Renal cortex interstitium (tissue), 11 donors: ENCODE results near the gene PNPLA4. TPM values are rescaled to one million over a fixed set of nuclear protein-coding genes. Genes with fewer than 3 reads are reported as not detected.

Source experiments
- DNase-seq, 11 donors: peaks; one replicate each; pipeline ENCODE4 v3.0.0-alpha.2; 2013; ENCODE audit warnings: low read depth in 9 of 11, low spot score in 4 of 11; ENCODE audit errors: extremely low read depth in 1 of 11
- polyA plus RNA-seq, 3 donors: library from polyadenylated mRNA; unstranded; fragments of 120-200 nt; gene quantifications; one replicate each; pipeline ENCODE4 v1.2.1, GENCODE V29; 2013; ENCODE audit not compliant: insufficient read length in 3 of 3

Gene PNPLA4
- polyA plus RNA-seq, 3 donors: 26.2 to 40.2 (median 27.7) TPM

DNA sequence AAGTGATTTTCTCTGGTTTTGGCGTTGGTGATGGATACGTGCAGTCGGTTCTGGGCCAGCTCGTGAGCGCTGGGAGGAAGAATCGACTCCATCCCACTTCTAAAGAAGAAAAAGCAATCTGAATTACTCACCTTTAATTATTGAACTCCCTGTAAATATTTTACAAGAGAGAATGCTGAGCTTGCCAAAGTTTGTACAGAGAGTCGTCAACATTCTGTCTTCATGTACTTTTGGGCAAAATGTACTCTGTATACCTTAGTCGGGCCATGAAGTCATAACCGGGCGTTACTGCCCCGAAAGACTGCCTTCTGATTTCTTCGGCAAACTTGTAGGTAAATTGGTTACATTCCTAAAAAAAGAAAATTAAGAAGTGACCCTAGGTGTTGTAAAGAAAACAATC, 5.5 kb downstream of the PNPLA4 start:
- no peak for DNase-seq

DNA sequence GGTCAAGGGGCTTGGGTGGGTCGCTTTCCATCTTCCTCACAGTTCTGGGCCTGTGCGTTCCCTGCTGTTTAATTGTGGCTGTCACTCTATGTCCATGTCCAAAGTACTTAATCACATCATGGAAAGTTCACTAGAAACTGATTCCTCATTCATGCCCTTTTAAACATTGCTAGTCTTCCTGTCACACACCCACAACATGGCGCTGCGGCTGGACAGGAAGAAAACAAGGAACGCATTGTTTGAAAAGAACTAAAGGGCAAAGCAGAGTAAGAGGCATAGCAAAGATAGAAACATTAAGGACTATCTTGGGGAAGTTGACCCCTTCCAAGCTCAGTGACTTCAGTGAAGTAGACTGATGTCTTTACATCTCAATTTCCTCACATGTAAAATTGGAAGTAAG, 18.4 kb downstream of the PNPLA4 start:
- DNase-seq: no peak

DNA sequence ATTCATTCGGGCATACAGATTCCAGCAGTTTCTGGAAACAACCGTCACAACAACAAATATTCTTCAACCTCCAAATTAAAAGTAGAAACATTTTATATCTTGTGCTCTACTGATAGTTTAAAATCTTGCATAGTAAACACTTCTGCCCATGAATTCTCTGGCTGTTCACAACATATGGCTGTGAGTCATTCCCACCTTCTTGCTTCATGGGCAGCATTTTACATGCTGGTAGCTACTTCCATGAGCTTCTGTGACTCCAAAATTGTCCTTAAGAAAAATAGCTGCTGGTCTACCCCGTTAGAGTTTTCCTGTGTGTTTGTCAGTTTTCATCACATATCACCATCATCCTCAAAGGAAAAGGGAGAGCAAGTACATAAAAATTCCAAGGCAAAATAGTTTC, 22.7 kb downstream of the PNPLA4 start:
- no peak for DNase-seq

GRCh38 chrX:7891928-7892327, 35.3 kb downstream of the PNPLA4 start:
- DNase-seq: no peak

- DNase-seq: no peak
These were observed 37.5 kb downstream of the PNPLA4 start for GRCh38 chrX:7889680-7890079.

- DNase-seq: no peak
These were observed 38.1 kb downstream of the PNPLA4 start for GRCh38 chrX:7889135-7889534.

DNA sequence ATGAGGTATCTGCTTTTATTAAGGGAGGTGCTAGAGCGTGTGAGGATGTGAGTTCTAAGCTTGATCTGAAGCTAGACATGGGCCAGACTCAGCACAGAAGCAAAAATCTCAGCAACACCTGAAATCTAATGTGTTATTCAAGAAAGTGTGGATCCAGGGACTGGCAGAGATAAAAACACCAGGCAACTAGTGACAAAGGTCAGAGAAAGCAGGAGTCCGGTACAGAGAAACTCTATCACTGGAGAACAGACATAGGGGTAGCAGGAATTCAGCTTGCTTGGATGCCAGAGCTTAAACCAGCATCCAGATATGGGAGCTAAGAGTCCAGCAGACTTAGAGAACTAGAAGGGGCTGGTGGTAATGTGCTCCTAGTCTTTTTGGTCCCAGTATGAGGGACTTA, 50.3 kb downstream of the PNPLA4 start:
- no peak for DNase-seq

GRCh38 chrX:7872042-7872441, 55.2 kb downstream of the PNPLA4 start:
- DNase-seq: no peak

GRCh38 chrX:7852166-7852565, 75.0 kb downstream of the PNPLA4 start:
- no peak for DNase-seq

Other genes starting within 250 kb of the PNPLA4 start
- not detected for gene VCX, start 84.2 kb downstream of the PNPLA4 start, polyA plus RNA-seq
- not detected for gene VCX2, start 243.9 kb upstream of the PNPLA4 start, polyA plus RNA-seq